WTC11 (cell line): ENCODE data around the gene GJA10.
"Not testable (repeated sequence)": the region's sequence is repeated elsewhere in the genome, so short reads cannot be mapped to it uniquely, and the experiment has no call there.

ENCODE experiments used
- CREB1 ChIP-seq: sonication (generic); formaldehyde crosslinking; IDR thresholded peaks from 2 replicates; pipeline ENCODE4 v1.8.0; 2023; ENCODE audit warnings: mild to moderate bottlenecking, missing genetic modification reagents
- MYBL2 ChIP-seq: sonication (generic); formaldehyde crosslinking; IDR thresholded peaks from 2 replicates; pipeline ENCODE4 v1.8.1; 2023; ENCODE audit warnings: mild to moderate bottlenecking, moderate library complexity, missing genetic modification reagents
- NFYB ChIP-seq: sonication (generic); formaldehyde crosslinking; conservative IDR thresholded peaks from 2 replicates; pipeline ENCODE4 v1.8.0; 2022; ENCODE audit warnings: low read depth, missing genetic modification reagents
- SMAD4 ChIP-seq: sonication (generic); formaldehyde crosslinking; IDR thresholded peaks from 2 replicates; pipeline ENCODE4 v1.8.0; 2022; ENCODE audit warnings: mild to moderate bottlenecking, missing genetic modification reagents
- TF ChIP-seq, protein P1 (sequence below): sonication (generic); formaldehyde crosslinking; IDR thresholded peaks from 2 replicates; pipeline ENCODE4 v1.8.0; 2022; ENCODE audit warnings: mild to moderate bottlenecking, missing genetic modification reagents
- TF ChIP-seq, protein P2 (sequence below): fragments of 200-600 bp; IDR thresholded peaks from 2 replicates; pipeline ENCODE4 v1.8.0; 2022; ENCODE audit warnings: antibody characterized with exemption
- TF ChIP-seq, protein P3 (sequence below): sonication (generic); formaldehyde crosslinking; IDR thresholded peaks from 2 replicates; pipeline ENCODE4 v1.8.1; 2023; ENCODE audit warnings: mild to moderate bottlenecking, missing genetic modification reagents, moderate library complexity

DNA sequence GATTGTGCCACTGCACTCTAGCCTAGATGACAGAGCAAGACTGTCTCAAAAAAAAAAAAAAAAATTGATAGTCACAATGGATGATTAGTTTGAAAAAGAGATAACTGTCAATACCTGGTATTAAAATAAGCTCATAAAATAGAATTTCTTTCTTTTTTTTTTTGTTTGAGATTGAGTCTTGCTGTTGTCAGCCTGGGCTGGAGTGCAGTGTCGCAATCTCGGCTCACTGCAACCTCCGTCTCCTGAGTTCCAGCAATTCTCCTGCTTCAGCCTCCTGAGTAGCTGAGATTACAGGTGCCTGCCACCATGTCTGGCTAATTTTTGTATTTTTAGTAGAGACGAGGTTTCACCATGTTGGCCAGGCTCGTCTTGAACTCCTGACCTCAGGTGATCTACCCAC is 46.8 kb upstream of the GJA10 start:
- not testable (repeated sequence) for TF ChIP-seq SMAD4 (CRISPR knock-in tag); NFYB (CRISPR knock-in tag); CREB1 (CRISPR knock-in tag); MYBL2
- TF ChIP-seq, protein P1, sequence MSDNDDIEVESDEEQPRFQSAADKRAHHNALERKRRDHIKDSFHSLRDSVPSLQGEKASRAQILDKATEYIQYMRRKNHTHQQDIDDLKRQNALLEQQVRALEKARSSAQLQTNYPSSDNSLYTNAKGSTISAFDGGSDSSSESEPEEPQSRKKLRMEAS (CRISPR knock-in tag): not testable (repeated sequence)
- TF ChIP-seq, protein P2, sequence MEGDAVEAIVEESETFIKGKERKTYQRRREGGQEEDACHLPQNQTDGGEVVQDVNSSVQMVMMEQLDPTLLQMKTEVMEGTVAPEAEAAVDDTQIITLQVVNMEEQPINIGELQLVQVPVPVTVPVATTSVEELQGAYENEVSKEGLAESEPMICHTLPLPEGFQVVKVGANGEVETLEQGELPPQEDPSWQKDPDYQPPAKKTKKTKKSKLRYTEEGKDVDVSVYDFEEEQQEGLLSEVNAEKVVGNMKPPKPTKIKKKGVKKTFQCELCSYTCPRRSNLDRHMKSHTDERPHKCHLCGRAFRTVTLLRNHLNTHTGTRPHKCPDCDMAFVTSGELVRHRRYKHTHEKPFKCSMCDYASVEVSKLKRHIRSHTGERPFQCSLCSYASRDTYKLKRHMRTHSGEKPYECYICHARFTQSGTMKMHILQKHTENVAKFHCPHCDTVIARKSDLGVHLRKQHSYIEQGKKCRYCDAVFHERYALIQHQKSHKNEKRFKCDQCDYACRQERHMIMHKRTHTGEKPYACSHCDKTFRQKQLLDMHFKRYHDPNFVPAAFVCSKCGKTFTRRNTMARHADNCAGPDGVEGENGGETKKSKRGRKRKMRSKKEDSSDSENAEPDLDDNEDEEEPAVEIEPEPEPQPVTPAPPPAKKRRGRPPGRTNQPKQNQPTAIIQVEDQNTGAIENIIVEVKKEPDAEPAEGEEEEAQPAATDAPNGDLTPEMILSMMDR: not testable (repeated sequence)
- TF ChIP-seq, protein P3, sequence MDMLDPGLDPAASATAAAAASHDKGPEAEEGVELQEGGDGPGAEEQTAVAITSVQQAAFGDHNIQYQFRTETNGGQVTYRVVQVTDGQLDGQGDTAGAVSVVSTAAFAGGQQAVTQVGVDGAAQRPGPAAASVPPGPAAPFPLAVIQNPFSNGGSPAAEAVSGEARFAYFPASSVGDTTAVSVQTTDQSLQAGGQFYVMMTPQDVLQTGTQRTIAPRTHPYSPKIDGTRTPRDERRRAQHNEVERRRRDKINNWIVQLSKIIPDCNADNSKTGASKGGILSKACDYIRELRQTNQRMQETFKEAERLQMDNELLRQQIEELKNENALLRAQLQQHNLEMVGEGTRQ (CRISPR knock-in tag): not testable (repeated sequence)
